GM21529 (cell line): ENCODE measurements around the gene RCAN3.
A peak's percentile ranks its signal among the peaks of the same experiment; 100 is the strongest.
"Not testable (repeated sequence)": the region's sequence is repeated elsewhere in the genome, so short reads cannot be mapped to it uniquely, and the experiment has no call there.

Source experiments
- ATAC-seq: cut with Tn5 transposase; IDR thresholded peaks from one replicate; pipeline ENCODE4 v1.9.1; 2021; ENCODE audit not compliant: unreplicated experiment

Gene RCAN3

GRCh38 chr1:24484199-24484598 is 18.4 kb upstream of the RCAN3 start:
- ATAC-seq, result no peak

GRCh38 chr1:24486331-24487065 is 16.1 kb upstream of the RCAN3 start:
- no peak for ATAC-seq

DNA sequence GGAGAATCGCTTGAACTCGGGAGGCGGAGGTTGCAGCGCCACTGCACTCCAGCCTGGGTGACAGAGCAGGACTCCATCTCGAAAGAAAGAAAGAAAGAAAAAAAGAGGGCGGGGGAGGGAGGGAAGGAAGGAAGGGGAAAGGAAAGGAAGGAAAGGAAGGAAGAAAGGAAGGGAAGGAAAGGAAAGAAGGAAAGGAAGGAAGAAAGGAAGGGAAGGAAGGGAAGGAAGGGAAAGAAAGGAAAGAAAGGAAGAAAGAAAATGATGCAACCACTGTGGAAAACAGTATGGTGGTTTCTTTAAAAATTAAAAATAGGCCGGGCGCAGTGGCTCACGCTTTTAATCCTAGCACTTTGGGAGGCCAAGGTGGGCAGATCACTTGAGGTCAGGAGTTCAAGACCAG is 15.2 kb upstream of the RCAN3 start:
- ATAC-seq, result no peak

GRCh38 chr1:24488159-24488558 is 14.5 kb upstream of the RCAN3 start:
- not testable (repeated sequence) for ATAC-seq

- no peak for ATAC-seq
Measured at GRCh38 chr1:24489674-24490073, 13.0 kb upstream of the RCAN3 start.

GRCh38 chr1:24490101-24490781 is 12.4 kb upstream of the RCAN3 start:
- ATAC-seq, result no peak

DNA sequence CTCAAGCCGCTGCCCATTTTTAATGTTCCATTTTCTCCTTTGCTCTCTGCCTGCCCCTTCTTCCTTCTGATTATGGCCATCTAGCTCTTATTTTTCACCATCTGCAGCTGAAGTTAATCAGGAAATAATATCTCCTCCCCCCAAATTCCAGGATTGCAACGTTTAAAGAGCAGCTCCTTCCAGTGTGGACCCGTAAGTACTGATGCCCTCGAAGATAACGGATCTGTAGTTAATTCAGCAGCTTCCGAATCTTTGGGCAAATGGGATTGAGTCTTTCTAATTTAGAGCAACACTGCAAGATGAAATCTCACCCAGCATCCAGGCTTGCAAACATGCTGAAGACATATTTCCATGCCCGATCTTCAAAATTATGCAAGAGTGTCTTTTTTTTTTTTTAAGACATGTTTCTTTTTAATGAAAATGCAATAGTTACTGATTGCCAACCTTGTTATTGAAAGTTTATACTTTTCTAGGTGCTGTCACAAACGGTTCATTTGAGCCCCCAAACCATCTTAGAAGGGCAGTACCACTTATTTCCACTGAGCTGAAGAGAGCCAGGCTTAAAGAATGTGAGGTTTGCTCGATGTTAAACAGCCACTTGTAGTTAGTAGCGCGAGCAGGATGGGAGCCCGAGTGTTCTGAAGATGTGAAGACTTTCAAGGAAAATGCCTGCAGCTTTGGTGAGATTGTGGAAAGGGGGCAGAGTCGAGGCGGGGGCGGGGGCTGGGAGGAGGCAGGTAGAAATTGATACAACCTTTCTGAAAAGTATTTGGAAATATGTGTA is 10.9 kb upstream of the RCAN3 start:
- ATAC-seq, result no peak

- not testable (repeated sequence) for ATAC-seq
Measured at GRCh38 chr1:24492935-24493334, 9.7 kb upstream of the RCAN3 start.

- no peak for ATAC-seq
Measured at GRCh38 chr1:24493785-24494184, 8.9 kb upstream of the RCAN3 start.

GRCh38 chr1:24498589-24498988 is 4.0 kb upstream of the RCAN3 start:
- ATAC-seq, result no peak

GRCh38 chr1:24500448-24501048 is 2.1 kb upstream of the RCAN3 start:
- no peak for ATAC-seq

DNA sequence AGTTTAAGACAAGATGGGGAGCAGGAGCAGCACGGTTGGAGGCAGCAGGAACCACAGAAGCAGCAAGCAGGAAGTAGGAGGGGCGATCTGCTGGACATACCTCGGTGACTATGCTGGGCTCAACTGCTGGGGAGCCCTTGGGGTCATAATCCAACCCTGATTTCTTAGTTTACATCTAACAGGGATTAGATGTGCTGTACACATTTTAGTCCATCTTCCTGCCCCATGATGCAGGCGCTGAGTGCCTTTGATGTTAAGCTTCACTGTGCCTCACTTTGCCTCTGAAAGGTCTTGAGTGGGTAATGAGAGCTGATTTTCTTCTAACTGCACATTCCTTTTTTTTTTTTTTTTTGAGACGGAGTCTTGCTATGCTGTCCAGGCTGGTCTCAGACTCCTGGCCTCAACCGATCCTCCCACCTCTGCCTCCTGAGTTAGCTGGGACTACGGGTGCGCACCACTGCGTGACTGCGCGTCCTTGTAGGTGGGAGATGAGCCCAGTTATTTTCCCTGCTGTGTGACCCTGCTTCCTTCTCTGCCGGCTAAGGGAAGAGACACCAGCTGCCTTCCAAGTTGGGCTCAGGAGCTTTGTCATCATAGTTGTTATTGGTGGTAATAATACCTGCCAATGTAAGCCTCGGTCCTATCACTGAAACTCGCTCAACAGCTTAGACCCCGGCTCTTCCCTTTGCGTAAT is 1.1 kb upstream of the RCAN3 start:
- no peak for ATAC-seq

DNA sequence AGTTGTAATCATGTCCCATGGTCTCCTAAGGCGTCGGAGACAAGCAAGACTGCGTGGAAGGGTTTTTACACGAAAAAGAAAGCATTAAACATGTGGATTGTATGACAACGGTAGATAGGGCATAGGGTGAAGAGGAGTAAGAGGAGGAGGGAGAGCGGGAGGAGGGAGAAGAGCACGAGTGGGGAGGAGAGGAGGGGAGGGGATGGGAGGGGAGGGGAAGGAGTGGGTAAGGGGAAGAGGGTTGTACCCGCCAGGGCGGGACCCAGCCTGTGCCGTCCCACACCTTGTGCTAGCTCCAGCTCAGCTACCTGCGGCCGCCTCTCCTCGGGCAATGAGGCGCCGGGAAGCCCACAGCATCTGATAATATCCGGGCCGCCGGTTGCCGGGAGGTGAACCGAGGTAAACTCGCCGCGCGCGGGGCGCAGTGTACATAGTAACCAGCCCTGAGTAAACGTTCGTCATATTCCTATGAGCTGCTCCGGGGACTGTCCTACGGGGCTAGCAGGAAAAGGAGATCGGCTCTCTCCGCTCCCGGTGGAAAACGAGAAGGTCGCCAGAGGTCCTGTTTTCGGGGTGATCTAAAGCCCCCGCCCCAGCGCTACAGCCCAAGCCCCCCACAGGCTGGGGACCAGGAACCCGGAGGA is 449 bp upstream of the RCAN3 start:
- ATAC-seq, result peak; percentile 37

DNA sequence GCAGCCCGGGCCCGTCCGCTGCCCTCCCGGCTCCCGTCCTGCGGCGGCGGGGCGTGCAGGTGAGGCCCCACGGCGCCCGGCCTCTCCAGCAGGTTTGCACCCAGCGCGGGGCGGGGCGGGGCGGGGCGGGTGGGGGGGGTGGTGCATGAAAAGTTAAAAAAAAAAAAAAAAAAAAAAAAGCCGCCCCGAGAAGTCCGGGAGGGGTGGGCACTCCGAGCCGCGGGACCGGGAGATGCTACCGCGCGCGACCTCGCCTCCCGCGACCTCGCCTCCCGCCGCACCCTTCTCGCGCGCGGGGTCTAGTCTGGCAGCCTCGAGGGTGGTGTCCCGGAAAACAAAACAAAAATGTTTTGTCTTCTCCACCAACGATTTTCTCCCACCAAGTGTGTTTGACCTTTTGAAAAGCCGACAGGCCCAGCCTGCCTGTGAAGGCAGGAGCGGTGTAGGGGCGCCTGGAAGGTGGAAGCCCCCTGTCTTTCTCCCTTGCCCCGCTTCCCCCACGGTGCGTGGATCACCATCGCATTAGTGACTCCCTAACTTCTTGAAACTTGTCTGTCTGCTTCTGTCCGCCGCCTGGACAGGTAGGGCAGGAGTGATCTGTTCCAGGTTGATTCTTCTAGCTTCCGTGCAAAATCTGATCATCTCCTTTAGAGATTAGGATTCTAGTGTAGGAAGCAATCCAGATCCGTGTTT is 569 bp downstream of the RCAN3 start:
- peak; percentile 34 for ATAC-seq

DNA sequence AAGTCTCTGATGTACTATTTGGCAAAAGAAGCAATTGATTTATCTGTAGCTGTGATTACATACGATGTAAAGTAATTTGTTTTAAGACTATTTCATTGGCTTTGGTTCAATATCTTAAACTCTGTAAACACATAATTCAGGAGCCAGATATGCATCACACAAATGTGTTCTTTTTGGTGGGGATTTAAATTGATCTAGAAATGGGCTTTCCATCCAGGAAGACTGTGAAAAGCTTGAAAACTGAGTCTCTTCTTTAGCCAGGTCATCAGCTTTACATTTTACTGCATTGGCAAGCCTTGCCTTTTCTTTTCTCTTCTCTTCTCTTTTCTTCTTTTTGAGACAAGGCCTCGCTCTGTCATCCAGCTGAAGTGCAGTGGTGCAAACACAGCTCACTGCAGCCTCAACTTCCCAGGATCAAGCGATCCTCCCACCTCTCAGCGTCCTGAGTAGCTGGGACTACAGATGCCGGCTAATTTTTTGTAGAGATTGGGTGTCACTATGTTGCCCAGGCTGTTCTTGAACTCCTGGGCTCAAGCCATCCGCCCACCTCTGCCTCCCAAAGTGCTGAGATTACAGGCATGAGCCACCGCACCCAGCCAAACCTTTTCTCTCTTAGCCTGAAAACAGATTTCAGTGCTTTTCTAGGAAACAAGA is 1.4 kb downstream of the RCAN3 start:
- no peak for ATAC-seq

GRCh38 chr1:24504560-24504959 is 1.9 kb downstream of the RCAN3 start:
- ATAC-seq, result no peak

DNA sequence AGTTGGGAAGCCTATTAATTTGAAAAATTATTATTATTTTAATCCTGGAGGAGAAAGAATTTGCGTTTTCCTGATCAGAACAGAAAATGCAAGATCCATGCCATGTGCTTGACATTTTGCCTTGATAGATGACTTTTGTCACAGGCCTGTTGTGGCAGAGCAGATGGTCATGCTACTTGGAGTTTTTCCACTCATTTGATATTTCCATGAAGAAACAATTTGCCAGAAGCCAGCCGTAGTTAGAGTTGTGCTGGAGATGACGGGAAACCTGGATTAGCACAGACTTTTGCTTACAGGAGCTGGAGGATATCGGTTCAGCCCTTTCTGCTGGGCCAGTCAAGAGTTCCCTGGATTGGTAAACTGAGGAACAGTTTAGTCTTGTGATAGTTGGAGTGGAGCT is 3.2 kb downstream of the RCAN3 start:
- no peak for ATAC-seq

DNA sequence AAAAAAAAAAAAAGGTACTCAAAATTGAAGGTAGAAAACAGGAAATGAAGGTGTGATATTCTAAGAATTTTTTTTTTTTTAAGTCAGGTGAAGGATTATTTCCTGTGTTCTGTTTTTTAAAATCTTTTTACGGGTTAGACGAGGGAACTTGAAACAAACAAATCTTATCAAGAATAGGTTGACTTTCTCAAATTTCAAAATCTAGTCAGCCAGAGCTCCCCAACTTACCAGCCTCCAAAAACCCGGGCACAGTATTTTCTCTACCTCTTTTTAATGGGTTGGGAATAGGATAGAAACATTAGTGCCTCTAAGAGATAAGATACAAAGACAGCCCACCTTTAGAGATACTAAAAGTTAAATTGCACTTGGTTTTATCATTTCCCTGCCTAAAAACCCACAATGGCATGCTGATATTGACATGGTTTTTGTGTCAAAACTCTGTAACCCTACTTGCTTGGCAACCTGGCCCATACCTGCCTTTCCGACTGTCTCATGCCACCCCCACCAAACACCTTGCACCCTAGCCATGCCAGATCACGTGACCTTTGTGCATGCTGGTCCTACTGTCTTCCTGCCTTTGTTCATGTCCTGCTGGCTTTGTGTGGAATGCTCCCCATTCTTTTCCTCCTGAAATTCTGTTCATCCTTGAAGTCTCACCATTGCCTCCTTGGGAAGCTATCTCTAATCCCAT is 4.2 kb downstream of the RCAN3 start:
- no peak for ATAC-seq

DNA sequence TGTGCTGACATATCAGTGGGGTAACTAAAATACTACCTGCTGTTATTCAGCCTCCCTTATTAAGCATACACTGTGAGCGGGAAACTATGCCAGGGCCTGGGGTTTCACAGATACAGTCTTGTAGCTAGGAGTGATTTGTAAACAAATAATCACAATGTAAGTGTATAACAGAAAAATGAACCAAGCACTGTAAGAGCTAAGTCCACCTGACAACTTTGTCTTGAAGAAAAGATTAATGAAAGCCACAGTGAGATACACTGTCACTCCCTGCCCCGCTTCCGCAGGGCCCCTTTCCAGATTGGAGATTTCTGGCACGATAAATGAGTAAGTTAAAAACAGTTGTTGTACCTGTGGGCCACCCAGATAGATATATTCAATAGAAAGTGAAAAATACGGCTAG is 4.8 kb downstream of the RCAN3 start:
- no peak for ATAC-seq
